GM10266 (cell line): ENCODE data around the gene VPS52.
"Not testable (repeated sequence)": the region's sequence is repeated elsewhere in the genome, so short reads cannot be mapped to it uniquely, and the experiment has no call there.

Experiments
- DNase-seq: peaks from one replicate; pipeline ENCODE4 v3.0.0; 2012; ENCODE audit errors: extremely low spot score
- CTCF ChIP-seq: IDR thresholded peaks from 2 replicates; pipeline ENCODE4 v1.5.1; 2012; ENCODE audit warnings: mild to moderate bottlenecking, low read depth; ENCODE audit not compliant: control insufficient read depth, insufficient read depth; ENCODE audit errors: missing control alignments

VPS52 gene

GRCh38 chr6:33237741-33238140 is 33.9 kb downstream of the VPS52 start:
- TF ChIP-seq CTCF: no peak
- no peak for DNase-seq

- no peak for DNase-seq
- TF ChIP-seq CTCF: no peak
Observed at GRCh38 chr6:33236852-33237251, 34.8 kb downstream of the VPS52 start.

- no peak for DNase-seq
- no peak for TF ChIP-seq CTCF
Observed at GRCh38 chr6:33236328-33236727, 35.3 kb downstream of the VPS52 start.

- no peak for DNase-seq
- no peak for TF ChIP-seq CTCF
Observed at GRCh38 chr6:33235221-33235634, 36.4 kb downstream of the VPS52 start.

- DNase-seq: not testable (repeated sequence)
Observed at GRCh38 chr6:33226503-33227120, 45.1 kb downstream of the VPS52 start.

GRCh38 chr6:33217681-33218080 is 54.0 kb downstream of the VPS52 start:
- TF ChIP-seq CTCF: no peak
- DNase-seq: no peak

GRCh38 chr6:33217246-33217645 is 54.4 kb downstream of the VPS52 start:
- TF ChIP-seq CTCF: no peak
- no peak for DNase-seq

GRCh38 chr6:33216117-33216649 is 55.5 kb downstream of the VPS52 start:
- no peak for TF ChIP-seq CTCF
- DNase-seq: no peak
